ENCODE results near the gene GFER. TPM values are rescaled to one million over a fixed set of nuclear protein-coding genes. Genes with fewer than 3 reads are reported as not detected.

GFER gene
- total RNA-seq, 1 donor from 2014 or later: 30.0 TPM

GRCh38 chr16:2015947-2016208, 31.9 kb downstream of the GFER start:
- Mint-ChIP-seq H3K27ac (ENCODE audit: unreplicated experiment) (no peak overlapping the region), H3K4me3 (ENCODE audit: unreplicated experiment) (no peak overlapping the region), H3K4me1 (ENCODE audit: unreplicated experiment) (no peaks in the 10 kb centered on the region), H3K27me3 (ENCODE audit: unreplicated experiment) (peaks cover 14% of the 10 kb centered on the region), H3K36me3 (ENCODE audit: low read depth, unreplicated experiment) (no peaks in the 10 kb centered on the region), H3K9me3 (ENCODE audit: unreplicated experiment) (no peaks in the 10 kb centered on the region)
- no peak for TF ChIP-seq CTCF (IDR thresholded peaks at IDR 0.05; ENCODE audit: unreplicated experiment)
- DNase-seq (ENCODE audit: low spot score): no peak

DNA sequence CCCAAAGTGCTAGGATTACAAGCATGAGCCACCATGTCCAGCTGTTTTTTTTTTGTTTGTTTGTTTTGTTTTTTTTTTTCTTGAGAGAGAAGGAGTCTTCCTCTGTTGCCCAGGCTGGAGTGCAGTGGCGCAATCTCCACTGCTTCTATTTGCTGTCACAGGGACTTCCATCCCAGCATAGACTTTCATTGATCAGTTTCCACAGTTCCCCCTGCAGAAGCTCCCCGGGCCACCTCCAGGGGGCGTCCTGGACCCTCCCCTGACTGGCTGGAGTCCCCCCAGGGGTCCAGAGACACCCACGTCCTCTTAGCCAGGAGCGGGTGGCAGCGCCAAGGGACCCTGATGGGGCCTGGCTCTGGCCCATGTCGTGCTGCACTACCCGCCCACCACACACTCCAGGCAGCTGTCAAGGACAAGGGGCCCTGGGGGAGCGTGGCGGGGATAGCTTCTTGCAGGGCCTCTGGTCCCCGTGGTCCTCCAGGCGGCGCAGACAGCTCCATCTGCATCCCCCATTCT, 32.5 kb downstream of the GFER start:
- no peak for DNase-seq (ENCODE audit: low spot score)
- Mint-ChIP-seq H3K27ac (ENCODE audit: unreplicated experiment) (no peak overlapping the region), H3K9me3 (ENCODE audit: unreplicated experiment) (no peaks in the 10 kb centered on the region), H3K27me3 (ENCODE audit: unreplicated experiment) (peaks cover 16% of the 10 kb centered on the region), H3K4me3 (ENCODE audit: unreplicated experiment) (no peak overlapping the region), H3K36me3 (ENCODE audit: low read depth, unreplicated experiment) (no peaks in the 10 kb centered on the region), H3K4me1 (ENCODE audit: unreplicated experiment) (no peaks in the 10 kb centered on the region)
- TF ChIP-seq CTCF (IDR thresholded peaks at IDR 0.05; ENCODE audit: unreplicated experiment): peak; percentile 59

DNA sequence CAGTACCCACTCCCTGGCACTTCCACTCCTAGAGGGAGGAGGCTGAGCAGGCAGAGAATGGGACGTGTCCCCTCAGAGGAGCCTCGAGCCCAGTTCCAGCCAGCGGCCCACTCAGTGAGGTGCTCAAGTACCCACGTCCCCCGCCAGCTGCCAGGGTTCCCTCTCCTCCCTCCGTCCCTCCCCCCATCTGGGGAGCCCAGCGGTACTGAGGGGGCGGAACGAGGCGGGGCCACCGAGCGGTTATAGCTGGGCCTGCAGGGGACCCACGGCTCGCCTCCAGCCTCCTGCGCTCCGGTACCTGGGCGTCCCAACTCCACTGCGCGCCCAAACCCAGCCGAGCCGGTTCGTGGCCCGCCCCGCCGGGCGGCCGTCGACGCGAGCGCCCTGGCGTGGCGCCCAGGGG, 35.5 kb downstream of the GFER start, which contains the start of gene NPW:
Gene NPW, plus strand, starts transcription at position 268 of the 403 bp plus-strand sequence.
- Mint-ChIP-seq H3K27ac (ENCODE audit: unreplicated experiment) (no peak within 1 kb of the TSS), H3K27me3 (ENCODE audit: unreplicated experiment) (peaks cover 19% of the 10 kb centered on the region), H3K4me1 (ENCODE audit: unreplicated experiment) (peaks cover 4% of the 10 kb centered on the region), H3K4me3 (ENCODE audit: unreplicated experiment) (peak within 1 kb of the TSS; percentile 82), H3K9me3 (ENCODE audit: unreplicated experiment) (no peaks in the 10 kb centered on the region), H3K36me3 (ENCODE audit: low read depth, unreplicated experiment) (no peaks in the 10 kb centered on the region)
- TF ChIP-seq CTCF (IDR thresholded peaks at IDR 0.05; ENCODE audit: unreplicated experiment): no peak
- no peak for DNase-seq (ENCODE audit: low spot score)

DNA sequence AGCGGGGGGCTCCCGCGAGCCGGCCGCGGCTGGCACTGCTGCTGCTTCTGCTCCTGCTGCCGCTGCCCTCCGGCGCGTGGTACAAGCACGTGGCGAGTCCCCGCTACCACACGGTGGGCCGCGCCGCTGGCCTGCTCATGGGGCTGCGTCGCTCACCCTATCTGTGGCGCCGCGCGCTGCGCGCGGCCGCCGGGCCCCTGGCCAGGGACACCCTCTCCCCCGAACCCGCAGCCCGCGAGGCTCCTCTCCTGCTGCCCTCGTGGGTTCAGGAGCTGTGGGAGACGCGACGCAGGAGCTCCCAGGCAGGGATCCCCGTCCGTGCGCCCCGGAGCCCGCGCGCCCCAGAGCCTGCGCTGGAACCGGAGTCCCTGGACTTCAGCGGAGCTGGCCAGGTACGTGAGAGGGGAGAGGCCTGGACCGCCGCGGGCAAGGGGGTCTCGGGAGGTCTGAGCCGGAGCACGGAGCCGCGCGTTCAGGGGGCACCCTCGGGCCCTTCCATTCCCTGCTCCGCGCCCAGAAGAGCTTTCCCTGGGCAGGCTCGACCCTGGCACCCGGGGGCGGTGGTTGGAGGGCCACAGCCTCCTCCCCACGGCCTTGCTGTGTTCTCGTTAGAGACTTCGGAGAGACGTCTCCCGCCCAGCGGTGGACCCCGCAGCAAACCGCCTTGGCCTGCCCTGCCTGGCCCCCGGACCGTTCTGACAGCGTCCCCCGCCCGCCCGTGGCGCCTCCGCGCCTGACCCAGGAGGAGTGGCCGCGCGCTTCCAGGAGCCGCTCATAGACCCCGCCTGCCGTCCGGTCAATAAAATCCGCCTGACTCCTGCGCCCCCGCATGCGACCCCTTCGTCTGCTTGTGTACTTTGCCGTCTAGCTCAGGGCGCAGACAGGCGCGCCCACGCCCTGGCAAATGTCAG, 36.2 kb downstream of the GFER start:
- Mint-ChIP-seq H3K27me3 (ENCODE audit: unreplicated experiment) (peaks cover 16% of the 10 kb centered on the region), H3K4me1 (ENCODE audit: unreplicated experiment) (peaks cover 4% of the 10 kb centered on the region), H3K9me3 (ENCODE audit: unreplicated experiment) (no peaks in the 10 kb centered on the region), H3K27ac (ENCODE audit: unreplicated experiment) (no peak overlapping the region), H3K36me3 (ENCODE audit: low read depth, unreplicated experiment) (no peaks in the 10 kb centered on the region), H3K4me3 (ENCODE audit: unreplicated experiment) (no peak overlapping the region)
- no peak for TF ChIP-seq CTCF (IDR thresholded peaks at IDR 0.05; ENCODE audit: unreplicated experiment)
- no peak for DNase-seq (ENCODE audit: low spot score)

DNA sequence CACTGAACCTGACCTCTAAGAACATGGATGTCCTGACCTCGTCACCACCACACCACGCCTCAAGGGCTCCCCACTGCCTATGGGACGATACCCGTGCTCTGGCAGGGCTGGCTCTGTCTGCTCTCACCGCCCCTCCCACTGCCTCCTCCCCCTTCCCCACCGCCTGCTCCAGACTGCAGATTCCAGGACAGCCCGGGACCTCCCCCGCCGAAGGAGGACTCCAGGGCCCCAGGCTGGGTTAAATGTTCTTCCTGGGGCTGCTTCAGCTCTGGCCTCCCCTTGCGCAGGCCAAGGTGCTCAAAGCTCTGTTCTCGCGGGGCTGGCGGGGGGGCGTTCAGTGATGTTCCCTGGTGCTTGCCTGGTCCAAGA, 38.7 kb downstream of the GFER start:
- Mint-ChIP-seq H3K36me3 (ENCODE audit: low read depth, unreplicated experiment) (no peaks in the 10 kb centered on the region), H3K4me3 (ENCODE audit: unreplicated experiment) (peak overlapping the region; percentile 79), H3K27me3 (ENCODE audit: unreplicated experiment) (peaks cover 25% of the 10 kb centered on the region), H3K4me1 (ENCODE audit: unreplicated experiment) (peaks cover 8% of the 10 kb centered on the region), H3K27ac (ENCODE audit: unreplicated experiment) (peak overlapping the region; percentile 61), H3K9me3 (ENCODE audit: unreplicated experiment) (no peaks in the 10 kb centered on the region)
- TF ChIP-seq CTCF (IDR thresholded peaks at IDR 0.05; ENCODE audit: unreplicated experiment): no peak
- peak; percentile 52 for DNase-seq (ENCODE audit: low spot score)
